AG09309 (cell line): ENCODE results near the gene RAPGEF5.

Source experiments
- DNase-seq: peaks from one replicate; pipeline ENCODE4 v3.0.0-alpha.2; 2010; ENCODE audit warnings: low read depth
- H3K4me3 ChIP-seq: 2 replicates; pipeline ENCODE4 v1.5.1; 2011; ENCODE audit warnings: mild to moderate bottlenecking, low read depth, low read length, moderate library complexity; ENCODE audit not compliant: control insufficient read depth
- CTCF ChIP-seq: IDR thresholded peaks from 2 replicates; pipeline ENCODE4 v1.5.1; 2011; ENCODE audit warnings: mild to moderate bottlenecking, low read depth, low read length, inconsistent platforms; ENCODE audit not compliant: insufficient read depth, control insufficient read depth; ENCODE audit errors: missing control alignments

The RAPGEF5 gene

DNA sequence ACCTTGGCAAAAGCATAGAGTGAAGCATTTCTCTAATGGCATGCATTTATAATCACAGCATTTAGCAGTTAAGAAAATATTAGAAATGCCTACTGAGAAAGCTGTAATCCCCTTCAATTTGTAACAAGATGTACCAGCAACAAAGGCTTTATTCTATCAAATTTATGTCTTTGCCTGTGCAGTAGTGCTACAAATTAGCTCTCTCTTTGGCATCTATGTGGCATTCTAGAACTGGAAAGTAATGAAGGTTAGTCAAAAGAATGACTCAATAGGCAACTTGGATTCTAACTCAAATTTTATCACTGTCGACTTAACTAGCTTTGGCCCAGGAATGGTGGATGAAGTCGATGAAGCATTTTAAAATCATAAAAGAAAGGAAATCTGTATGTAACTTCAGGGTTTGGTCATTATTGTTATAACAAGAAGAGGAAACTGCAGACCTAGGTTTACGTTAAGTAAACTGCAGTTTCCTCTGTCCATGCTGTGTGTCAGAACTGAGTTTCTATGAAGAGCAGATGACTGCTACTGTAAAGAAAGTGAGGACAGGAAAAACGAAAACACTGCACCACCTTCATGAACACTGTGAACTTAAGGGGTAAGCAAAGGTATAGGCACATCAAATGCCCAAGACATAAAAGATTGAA is 140.0 kb downstream of the RAPGEF5 start:
- H3K4me3 ChIP-seq, result no peak overlapping the region
- TF ChIP-seq CTCF, result no peak
- no peak for DNase-seq

DNA sequence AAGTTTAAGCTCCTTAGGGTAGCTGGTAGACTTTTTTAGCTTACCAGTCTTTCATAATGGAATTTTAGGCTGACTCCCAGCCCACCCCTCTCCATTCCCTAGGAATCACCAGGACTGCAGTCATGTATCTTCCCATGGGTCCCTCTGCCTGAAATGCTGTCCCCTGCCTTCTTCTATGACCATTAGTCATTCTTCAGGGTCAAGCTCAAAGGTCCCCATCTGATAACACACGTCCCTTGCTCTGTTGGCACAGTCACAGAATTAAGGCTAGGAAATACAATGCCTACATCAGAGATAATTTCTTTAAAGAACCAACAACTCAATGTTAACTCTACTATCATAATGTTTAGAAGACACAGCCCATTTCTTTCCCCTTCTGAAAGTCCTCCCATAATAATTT is 140.6 kb downstream of the RAPGEF5 start:
- H3K4me3 ChIP-seq, result no peak overlapping the region
- no peak for TF ChIP-seq CTCF
- DNase-seq, result no peak

- no peak overlapping the region for H3K4me3 ChIP-seq
- no peak for DNase-seq
Measured at GRCh38 chr7:22214000-22214399, 143.0 kb downstream of the RAPGEF5 start.

GRCh38 chr7:22213081-22213480 is 143.9 kb downstream of the RAPGEF5 start:
- no peak for TF ChIP-seq CTCF
- no peak overlapping the region for H3K4me3 ChIP-seq
- no peak for DNase-seq

More at GRCh38 chr7:22214000-22214399, 143.0 kb downstream of the RAPGEF5 start:
- no peak for TF ChIP-seq CTCF

DNA sequence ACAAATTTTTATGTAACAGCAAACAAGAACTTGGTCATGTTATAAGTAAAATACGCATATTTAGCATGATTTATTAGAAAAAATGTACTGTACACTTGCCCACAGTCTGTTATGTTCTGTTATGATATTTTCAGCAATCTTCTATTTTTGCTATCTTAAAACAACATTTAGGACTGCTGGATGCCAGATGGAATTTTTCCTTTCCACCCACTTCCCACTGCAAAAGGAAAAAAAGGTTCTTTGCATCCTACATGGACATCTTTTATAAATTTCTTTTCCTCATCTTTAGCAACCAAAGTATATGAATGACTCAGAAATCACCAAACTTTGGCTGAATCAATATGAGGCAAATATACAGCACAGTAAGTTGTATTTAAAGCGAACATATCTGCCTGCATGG is 146.0 kb downstream of the RAPGEF5 start:
- DNase-seq, result no peak
- no peak for TF ChIP-seq CTCF
- no peak overlapping the region for H3K4me3 ChIP-seq

GRCh38 chr7:22210355-22210754 is 146.6 kb downstream of the RAPGEF5 start:
- H3K4me3 ChIP-seq, result no peak overlapping the region
- no peak for TF ChIP-seq CTCF
- DNase-seq, result no peak
